PC-9 (cell line): Measurements from ENCODE around the gene CAMTA1. TPM values are rescaled to one million over a fixed set of nuclear protein-coding genes. Genes with fewer than 3 reads are reported as not detected.

Experiments used
- BruUV-seq: library from RNA; stranded (reverse); fragments of 400-500 nt; replicated peaks from 2 replicates; lab custom pipeline; 2021; lab: Mats Ljungman, UMichigan
- CTCF ChIA-PET: fragments of 300-600 bp; sonication (Branson Sonifier 250); formaldehyde crosslinking; loops from one replicate; lab custom pipeline; 2022; ENCODE audit warnings: antibody characterized with exemption; lab: Charles Lee
- POLR2A ChIA-PET: fragments of 300-600 bp; sonication (Branson Sonifier 250); formaldehyde crosslinking; loops from one replicate; lab custom pipeline; 2022; ENCODE audit warnings: antibody characterized with exemption; ENCODE audit not compliant: unreplicated experiment; lab: Charles Lee
- DNase-seq, 2 experiments: peaks; one replicate each; pipeline versions ENCODE4 v3.0.0 to v3.0.0-alpha.2; 2015 to 2022; ENCODE audit warnings: mixed read lengths in 1 of 2
- H2AFZ ChIP-seq: fragments of 200-600 bp; sonication (generic); 2 replicates; pipeline ENCODE4 v1.8.1; 2017; ENCODE audit warnings: antibody characterized with exemption
- H3F3A ChIP-seq: fragments of 200-600 bp; sonication (generic); 2 replicates; pipeline ENCODE4 v1.8.1; 2017; ENCODE audit warnings: antibody characterized with exemption, mild to moderate bottlenecking, low read depth; ENCODE audit not compliant: insufficient read depth
- H3K27ac ChIP-seq: fragments of 200-600 bp; sonication (generic); 2 replicates; pipeline ENCODE4 v1.6.1; 2016; ENCODE audit warnings: mixed run types
- H3K27me3 ChIP-seq: fragments of 200-600 bp; sonication (generic); 2 replicates; pipeline ENCODE4 v1.6.1; 2016; ENCODE audit warnings: low read depth, mixed run types; ENCODE audit not compliant: insufficient read depth
- H3K36me3 ChIP-seq: fragments of 200-600 bp; sonication (generic); 2 replicates; pipeline ENCODE4 v1.6.1; 2016; ENCODE audit warnings: low read depth, mixed run types
- H3K4me1 ChIP-seq: fragments of 200-600 bp; sonication (generic); replicated peaks from 2 replicates; pipeline ENCODE4 v1.6.1; 2016; ENCODE audit warnings: mixed run types; ENCODE audit not compliant: insufficient read depth
- H3K4me2 ChIP-seq: fragments of 200-600 bp; sonication (generic); 2 replicates; pipeline ENCODE4 v1.6.1; 2017; ENCODE audit warnings: mixed run types
- H3K4me3 ChIP-seq: fragments of 200-600 bp; sonication (generic); 2 replicates; pipeline ENCODE4 v1.6.1; 2016; ENCODE audit warnings: mixed run types
- H3K79me2 ChIP-seq: fragments of 200-600 bp; sonication (generic); 2 replicates; pipeline ENCODE4 v1.6.1; 2017; ENCODE audit warnings: low read depth, mixed run types
- H3K9me2 ChIP-seq: fragments of 200-600 bp; sonication (generic); 2 replicates; pipeline ENCODE4 v1.8.1; 2017; ENCODE audit warnings: mild to moderate bottlenecking; ENCODE audit not compliant: insufficient read depth
- H3K9me3 ChIP-seq: fragments of 200-600 bp; sonication (generic); 2 replicates; pipeline ENCODE4 v1.8.1; 2016; ENCODE audit warnings: low read depth; ENCODE audit not compliant: insufficient read depth
- H4K20me1 ChIP-seq: fragments of 200-600 bp; sonication (generic); 2 replicates; pipeline ENCODE4 v1.8.1; 2017; ENCODE audit not compliant: insufficient read depth
- CTCF ChIP-seq: fragments of 200-600 bp; sonication (generic); conservative IDR thresholded peaks from 2 replicates; pipeline ENCODE4 v1.6.1; 2017; ENCODE audit warnings: mixed run types, antibody characterized with exemption, mild to moderate bottlenecking, moderate library complexity
- EZH2 ChIP-seq: fragments of 200-600 bp; sonication (generic); IDR thresholded peaks from 2 replicates; pipeline ENCODE4 v1.8.0; 2017; ENCODE audit warnings: antibody characterized with exemption, low read depth
- intact Hi-C: fragments of 100-400 bp; cut with micrococcal nuclease; formaldehyde crosslinking; loops from one replicate; pipeline ENCODE4 v1.10.0; 2022; ENCODE audit not compliant: unreplicated experiment
- total RNA-seq: library from RNA; stranded (reverse); gene quantifications from 2 replicates; pipeline ENCODE4 v1.2.3, GENCODE V29; 2021

Gene CAMTA1
- total RNA-seq, 1 experiment from 2014 or later, result 72.3 TPM

GRCh38 chr1:7747605-7748004 is 962.4 kb downstream of the CAMTA1 start:
- CTCF ChIA-PET, result interaction anchor here (0.6 kb wide), 1 partner anchor 984 kb away, joined by 3 read pairs; no protein-coding TSS in a partner anchor
- intact Hi-C loops, result no loop called here
- H2AFZ ChIP-seq, result no peak overlapping the region
- no peaks in the 10 kb centered on the region for H4K20me1 ChIP-seq
- no peaks in the 10 kb centered on the region for H3K9me3 ChIP-seq
- no peaks in the 10 kb centered on the region for H3K4me1 ChIP-seq
- peaks cover 8% of the 10 kb centered on the region; the same call in 1 of the 2 replicates for H3K27me3 ChIP-seq
- no peak for TF ChIP-seq EZH2
- no peak for TF ChIP-seq CTCF
- H3K4me3 ChIP-seq, result no peak overlapping the region
- H3K27ac ChIP-seq, result no peak overlapping the region
- no peak overlapping the region for H3K4me2 ChIP-seq
- H3K36me3 ChIP-seq, result no peaks in the 10 kb centered on the region
- H3F3A ChIP-seq, result no peaks in the 10 kb centered on the region
- DNase-seq, result no peak
- POLR2A ChIA-PET, result no interaction called here
- no TSS peak for BruUV-seq
- no peaks in the 10 kb centered on the region for H3K79me2 ChIP-seq
- H3K9me2 ChIP-seq, result no peaks in the 10 kb centered on the region

- TF ChIP-seq CTCF (no peak), EZH2 (no peak)
- H3K79me2 ChIP-seq, result no peaks in the 10 kb centered on the region
- no peaks in the 10 kb centered on the region for H3K4me1 ChIP-seq
- intact Hi-C loops, result no loop called here
- H3K4me2 ChIP-seq, result no peak overlapping the region
- H2AFZ ChIP-seq, result no peak overlapping the region
- H3K36me3 ChIP-seq, result no peaks in the 10 kb centered on the region
- no peak for DNase-seq
- H4K20me1 ChIP-seq, result no peaks in the 10 kb centered on the region
- no TSS peak for BruUV-seq
- POLR2A ChIA-PET, result no interaction called here
- peaks cover 16% of the 10 kb centered on the region; the same call in 1 of the 2 replicates for H3K27me3 ChIP-seq
- no peak overlapping the region for H3K27ac ChIP-seq
- no peaks in the 10 kb centered on the region for H3K9me2 ChIP-seq
- no peak overlapping the region for H3K4me3 ChIP-seq
- CTCF ChIA-PET, result no interaction called here
- no peaks in the 10 kb centered on the region for H3K9me3 ChIP-seq
- H3F3A ChIP-seq, result no peaks in the 10 kb centered on the region
Observed at GRCh38 chr1:7749126-7749525, 963.9 kb downstream of the CAMTA1 start.

GRCh38 chr1:7751174-7751573 is 965.9 kb downstream of the CAMTA1 start:
- Histone ChIP-seq H3K27ac (no peak overlapping the region), H3K4me2 (no peak overlapping the region), H3K9me2 (no peaks in the 10 kb centered on the region), H3K4me3 (no peak overlapping the region), H3F3A (no peaks in the 10 kb centered on the region), H3K9me3 (no peaks in the 10 kb centered on the region), H2AFZ (no peak overlapping the region), H3K27me3 (peaks cover 25% of the 10 kb centered on the region; the same call in 1 of the 2 replicates), H3K36me3 (no peaks in the 10 kb centered on the region), H3K79me2 (no peaks in the 10 kb centered on the region), H4K20me1 (no peaks in the 10 kb centered on the region), H3K4me1 (no peaks in the 10 kb centered on the region)
- TF ChIP-seq CTCF (no peak), EZH2 (no peak)
- CTCF ChIA-PET, result interaction anchor here (2.2 kb wide), 1 partner anchor 81 kb away, joined by 13 read pairs; no protein-coding TSS in a partner anchor
- POLR2A ChIA-PET, result no interaction called here
- no peak for DNase-seq
- intact Hi-C loops, result no loop called here
- no TSS peak for BruUV-seq
